Mononuclear cell (primary cell): ENCODE results near the gene DNAJC2. TPM values are rescaled to one million over a fixed set of nuclear protein-coding genes. Genes with fewer than 3 reads are reported as not detected.

Experiments used
- total RNA-seq: library from RNA; depleted of rRNA; stranded (reverse); fragments of >200 nt; gene quantifications from one replicate; pipeline ENCODE4 v1.2.3, GENCODE V29; 2012

The DNAJC2 gene
- total RNA-seq, 1 donor: 43.3 TPM

Other genes starting within 250 kb of the DNAJC2 start
- 2.1 TPM for gene NAPEPLD, start 195.7 kb downstream of the DNAJC2 start, total RNA-seq
- 89.6 TPM for gene PMPCB, start 47.3 kb downstream of the DNAJC2 start, total RNA-seq
- 128 TPM for gene PSMC2, start 2.9 kb upstream of the DNAJC2 start, total RNA-seq
- not detected for gene SLC26A5, start 101.4 kb upstream of the DNAJC2 start, total RNA-seq